HG03097 (cell line): ENCODE results near the gene CRY2.
A peak's percentile ranks its signal among the peaks of the same experiment; 100 is the strongest.
"Not testable (repeated sequence)": the region's sequence is repeated elsewhere in the genome, so short reads cannot be mapped to it uniquely, and the experiment has no call there.

Experiments
- ATAC-seq: cut with Tn5 transposase; IDR thresholded peaks from one replicate; pipeline ENCODE4 v1.9.1; 2021; ENCODE audit not compliant: unreplicated experiment, low FRiP score

The CRY2 gene

GRCh38 chr11:45811109-45811435 lies 36.2 kb upstream of the CRY2 start:
- no peak for ATAC-seq

- no peak for ATAC-seq
Observed at GRCh38 chr11:45811571-45812290, 35.5 kb upstream of the CRY2 start.

GRCh38 chr11:45812581-45813548 lies 34.4 kb upstream of the CRY2 start:
- no peak for ATAC-seq

- no peak for ATAC-seq
Observed at GRCh38 chr11:45815747-45816146, 31.5 kb upstream of the CRY2 start.

GRCh38 chr11:45816614-45817013 lies 30.7 kb upstream of the CRY2 start:
- ATAC-seq = no peak

- ATAC-seq = no peak
Observed at GRCh38 chr11:45817191-45817590, 30.1 kb upstream of the CRY2 start.

GRCh38 chr11:45818961-45819605 lies 28.2 kb upstream of the CRY2 start:
- no peak for ATAC-seq

- ATAC-seq = no peak
Observed at GRCh38 chr11:45820211-45820857, 26.9 kb upstream of the CRY2 start.

- ATAC-seq = not testable (repeated sequence)
Observed at GRCh38 chr11:45826492-45826891, 20.8 kb upstream of the CRY2 start.

- ATAC-seq = no peak
Observed at GRCh38 chr11:45827123-45827522, 20.2 kb upstream of the CRY2 start.

- ATAC-seq = no peak
Observed at GRCh38 chr11:45828996-45829395, 18.3 kb upstream of the CRY2 start.

GRCh38 chr11:45830596-45830995 lies 16.7 kb upstream of the CRY2 start:
- no peak for ATAC-seq

GRCh38 chr11:45832811-45833441 lies 14.3 kb upstream of the CRY2 start:
- ATAC-seq = no peak

- no peak for ATAC-seq
Observed at GRCh38 chr11:45833761-45834160, 13.5 kb upstream of the CRY2 start.

- no peak for ATAC-seq
Observed at GRCh38 chr11:45834298-45834756, 12.9 kb upstream of the CRY2 start.

- no peak for ATAC-seq
Observed at GRCh38 chr11:45839204-45839603, 8.1 kb upstream of the CRY2 start.

- not testable (repeated sequence) for ATAC-seq
Observed at GRCh38 chr11:45840251-45840650, 7.0 kb upstream of the CRY2 start.

GRCh38 chr11:45843158-45843924 lies 3.9 kb upstream of the CRY2 start:
- ATAC-seq = peak; percentile 26

GRCh38 chr11:45844822-45845578 lies 2.3 kb upstream of the CRY2 start:
- no peak for ATAC-seq
